Neural cell (in vitro differentiated cells): ENCODE data around the gene GLI2. TPM values are rescaled to one million over a fixed set of nuclear protein-coding genes. Genes with fewer than 3 reads are reported as not detected.

Experiments used
- H2AFZ ChIP-seq: fragments of 200-600, 300-800 bp; sonication (generic), shearing (Covaris generic); 2 replicates; pipeline ENCODE4 v1.6.0; 2014; ENCODE audit warnings: low read depth, mild to moderate bottlenecking, antibody characterized with exemption, low read length, moderate library complexity
- H3F3A ChIP-seq: fragments of 200-600 bp; shearing (Covaris generic); 2 replicates; pipeline ENCODE4 v1.6.1; 2016; ENCODE audit warnings: mild to moderate bottlenecking, moderate library complexity, mixed read lengths, antibody characterized with exemption, low read length; ENCODE audit not compliant: insufficient read depth, poor library complexity, severe bottlenecking
- H3K27ac ChIP-seq: fragments of 200-600, 300-800 bp; sonication (generic), shearing (Covaris generic); 2 replicates; pipeline ENCODE4 v1.5.1; 2014; ENCODE audit warnings: mild to moderate bottlenecking, low read length, moderate library complexity
- H3K27me3 ChIP-seq: fragments of 300-800, 200-600 bp; sonication (generic), shearing (Covaris generic); 2 replicates; pipeline ENCODE4 v1.6.0; 2014; ENCODE audit warnings: mild to moderate bottlenecking, low read depth, low read length, moderate library complexity; ENCODE audit not compliant: insufficient read depth
- H3K36me3 ChIP-seq: fragments of 300-800, 200-600 bp; sonication (generic), shearing (Covaris generic); 2 replicates; pipeline ENCODE4 v1.5.1; 2014; ENCODE audit warnings: mild to moderate bottlenecking, antibody characterized with exemption, low read length, moderate library complexity; ENCODE audit not compliant: insufficient read depth
- H3K4me2 ChIP-seq: fragments of 300-800, 200-600 bp; sonication (generic), shearing (Covaris generic); 2 replicates; pipeline ENCODE4 v1.6.0; 2014; ENCODE audit warnings: mild to moderate bottlenecking, low read length
- H3K4me3 ChIP-seq: fragments of 300-800, 200-600 bp; sonication (generic), shearing (Covaris generic); 2 replicates; pipeline ENCODE4 v1.5.1; 2014; ENCODE audit warnings: mild to moderate bottlenecking, low read length, moderate library complexity
- H3K79me2 ChIP-seq: fragments of 200-600 bp; shearing (Covaris generic); replicated peaks from 2 replicates; pipeline ENCODE4 v1.6.0; 2014; ENCODE audit warnings: mild to moderate bottlenecking, low read length, moderate library complexity; ENCODE audit not compliant: insufficient read depth
- H3K9ac ChIP-seq: fragments of 300-800, 200-600 bp; sonication (generic), shearing (Covaris generic); 2 replicates; pipeline ENCODE4 v1.6.1; 2016; ENCODE audit warnings: mild to moderate bottlenecking, low read length, mixed read lengths
- H3K9me2 ChIP-seq: fragments of 200-600 bp; shearing (Covaris generic); 2 replicates; pipeline ENCODE4 v1.6.1; 2016; ENCODE audit warnings: mild to moderate bottlenecking, low read length, mixed read lengths; ENCODE audit not compliant: insufficient read depth
- H3K9me3 ChIP-seq: fragments of 200-600, 300-800 bp; sonication (generic), shearing (Covaris generic); 2 replicates; pipeline ENCODE4 v1.6.1; 2016; ENCODE audit warnings: mild to moderate bottlenecking, mixed run types, low read length, moderate library complexity, mixed read lengths
- H4K20me1 ChIP-seq: fragments of 200-600 bp; shearing (Covaris generic); 2 replicates; pipeline ENCODE4 v1.6.1; 2016; ENCODE audit warnings: mild to moderate bottlenecking, mixed run types; ENCODE audit not compliant: insufficient read depth
- CTCF ChIP-seq: fragments of 450-650 bp; IDR thresholded peaks from 2 replicates; pipeline ENCODE4 v1.5.1; 2014; ENCODE audit warnings: antibody characterized with exemption, mild to moderate bottlenecking, moderate library complexity; ENCODE audit not compliant: poor library complexity, severe bottlenecking
- EP300 ChIP-seq: fragments of 450-650 bp; conservative IDR thresholded peaks from 2 replicates; pipeline ENCODE4 v1.6.1; 2014; ENCODE audit warnings: antibody characterized with exemption, mild to moderate bottlenecking, moderate library complexity; ENCODE audit not compliant: poor library complexity, severe bottlenecking
- EZH2 ChIP-seq: fragments of 200-600, 300-800 bp; shearing (Covaris generic), sonication (generic); IDR thresholded peaks from 2 replicates; pipeline ENCODE4 v1.6.1; 2014; ENCODE audit warnings: antibody characterized with exemption, low read length, borderline replicate concordance, mild to moderate bottlenecking; ENCODE audit not compliant: insufficient read depth, poor library complexity, severe bottlenecking
- MXI1 ChIP-seq: fragments of 450-650 bp; conservative IDR thresholded peaks from 2 replicates; pipeline ENCODE4 v1.6.1; 2014; ENCODE audit warnings: antibody characterized with exemption, mild to moderate bottlenecking; ENCODE audit not compliant: poor library complexity, severe bottlenecking
- POLR2AphosphoS5 ChIP-seq: IDR thresholded peaks from 2 replicates; pipeline ENCODE4 v1.6.1; 2012
- RAD21 ChIP-seq: fragments of 450-650 bp; conservative IDR thresholded peaks from 2 replicates; pipeline ENCODE4 v1.6.1; 2014; ENCODE audit warnings: antibody characterized with exemption, mild to moderate bottlenecking, moderate library complexity
- REST ChIP-seq: IDR thresholded peaks from 2 replicates; pipeline ENCODE4 v1.6.1; 2012; ENCODE audit warnings: borderline replicate concordance
- SMC3 ChIP-seq: fragments of 450-650 bp; conservative IDR thresholded peaks from 2 replicates; pipeline ENCODE4 v1.6.1; 2014; ENCODE audit warnings: antibody characterized with exemption, mild to moderate bottlenecking, moderate library complexity; ENCODE audit not compliant: poor library complexity
- TAF1 ChIP-seq: IDR thresholded peaks from 2 replicates; pipeline ENCODE4 v1.6.1; 2012; ENCODE audit warnings: low read depth
- polyA plus RNA-seq: library from polyadenylated mRNA; depleted of rRNA; stranded (reverse); fragments of >200 nt; gene quantifications from 2 replicates; pipeline ENCODE4 v1.2.3, GENCODE V29; 2014

The GLI2 gene
- polyA plus RNA-seq, 1 donor from 2014 or later: 0.14 TPM

- no peak overlapping the region for H2AFZ ChIP-seq
- H3K9me3 ChIP-seq: no peaks in the 10 kb centered on the region
- H3K4me3 ChIP-seq: peak overlapping the region; percentile 60
- peak overlapping the region; percentile 15 for H3K9ac ChIP-seq
- H3K9me2 ChIP-seq: no peaks in the 10 kb centered on the region
- H3K4me2 ChIP-seq: peak overlapping the region; percentile 9
- TF ChIP-seq EP300 (no peak), POLR2AphosphoS5 (peak; percentile 43), RAD21 (no peak), TAF1 (no peak), EZH2 (peak; percentile 41), MXI1 (peak; percentile 18)
- H3F3A ChIP-seq: peaks cover 9% of the 10 kb centered on the region
- H3K79me2 ChIP-seq: peaks cover 65% of the 10 kb centered on the region
- H4K20me1 ChIP-seq: no peaks in the 10 kb centered on the region
- H3K27me3 ChIP-seq: peaks cover 53% of the 10 kb centered on the region
- no peak overlapping the region for H3K27ac ChIP-seq
- H3K36me3 ChIP-seq: no peaks in the 10 kb centered on the region
Observed at GRCh38 chr2:120741571-120742561, 6.2 kb downstream of the GLI2 start.

- Histone ChIP-seq H2AFZ (no peak overlapping the region), H3F3A (peaks cover 6% of the 10 kb centered on the region), H3K4me2 (no peak overlapping the region), H3K36me3 (no peaks in the 10 kb centered on the region), H3K9ac (no peak overlapping the region), H3K27ac (no peak overlapping the region), H3K9me2 (no peaks in the 10 kb centered on the region), H3K9me3 (no peaks in the 10 kb centered on the region), H3K27me3 (peaks cover 35% of the 10 kb centered on the region), H4K20me1 (no peaks in the 10 kb centered on the region), H3K4me3 (no peak overlapping the region), H3K79me2 (peaks cover 72% of the 10 kb centered on the region)
- no peak for TF ChIP-seq POLR2AphosphoS5
- no peak for TF ChIP-seq MXI1
- no peak for TF ChIP-seq SMC3
- TF ChIP-seq EZH2: no peak
- no peak for TF ChIP-seq RAD21
- TF ChIP-seq CTCF: no peak
- no peak for TF ChIP-seq TAF1
- TF ChIP-seq EP300: no peak
- no peak for TF ChIP-seq REST
Observed at GRCh38 chr2:120743657-120744056, 8.0 kb downstream of the GLI2 start.
